B cell (primary cell): Measurements from ENCODE around the gene DNAI2. TPM values are rescaled to one million over a fixed set of nuclear protein-coding genes. Genes with fewer than 3 reads are reported as not detected.

Experiments
- ATAC-seq: fragments of 200-7000 bp; cut with Tn5 transposase; one replicate; pipeline ENCODE4 v1.10.0; 2021; ENCODE audit warnings: low read depth, mild to moderate bottlenecking, moderate number of reproducible peaks, moderate library complexity
- CTCF ChIA-PET: fragments of 350-600 bp; sonication (Branson Sonifier 250); formaldehyde crosslinking; loops from one replicate; lab custom pipeline; 2021; ENCODE audit warnings: antibody characterized with exemption, inconsistent platforms; lab: Charles Lee
- POLR2A ChIA-PET: fragments of 350-600 bp; sonication (Branson Sonifier 250); formaldehyde crosslinking; loops from one replicate; lab custom pipeline; 2021; ENCODE audit warnings: antibody characterized with exemption; lab: Charles Lee
- DNase-seq: peaks from one replicate; pipeline ENCODE4 v3.0.0; 2013
- H2AFZ ChIP-seq: 2 replicates; pipeline ENCODE4 v1.6.1; 2012; ENCODE audit warnings: mild to moderate bottlenecking, low read depth, low read length; ENCODE audit not compliant: insufficient read depth, poor library complexity, severe bottlenecking
- H3K27ac ChIP-seq, 2 donors: 1 replicate in 1 of 2; 2 replicates in 1 of 2; pipeline ENCODE4 v1.5.1; 2012 to 2013; ENCODE audit warnings: low read length in 2 of 2, mild to moderate bottlenecking in 2 of 2, moderate library complexity in 1 of 2
- H3K27me3 ChIP-seq, 4 experiments: fragments of 200-600 bp in 1 of 4; sonication (generic) in 1 of 4; replicated peaks in 1 of 4; 1 replicate in 2 of 4; 2 replicates in 2 of 4; pipeline versions ENCODE4 v1.6.1 to v1.7.0; 2013 to 2016; ENCODE audit warnings: low read length in 3 of 4, mild to moderate bottlenecking in 2 of 4, mixed read lengths in 1 of 4, moderate library complexity in 1 of 4; ENCODE audit not compliant: insufficient read depth in 4 of 4, control insufficient read depth in 3 of 4; ENCODE audit errors: control extremely low read depth in 1 of 4
- H3K36me3 ChIP-seq, 2 experiments: replicated peaks in 1 of 2; 1 replicate in 1 of 2; 2 replicates in 1 of 2; pipeline versions ENCODE4 v1.6.1 to v1.7.1; 2013; ENCODE audit warnings: low read length in 1 of 2; ENCODE audit not compliant: insufficient read depth in 2 of 2, control insufficient read depth in 1 of 2; ENCODE audit errors: control extremely low read depth in 1 of 2, extremely low read depth in 1 of 2
- H3K4me1 ChIP-seq, 2 donors: fragments of 200-600 bp in 1 of 2; sonication (generic) in 1 of 2; 1 replicate in 1 of 2; 2 replicates in 1 of 2; pipeline versions ENCODE4 v1.5.1 to v1.6.1; 2013 to 2017; ENCODE audit warnings: low read length in 2 of 2; ENCODE audit not compliant: control insufficient read depth in 2 of 2, insufficient read depth in 2 of 2
- H3K4me2 ChIP-seq: replicated peaks from 2 replicates; pipeline ENCODE3; 2012; ENCODE audit warnings: mild to moderate bottlenecking, low read depth, low read length; ENCODE audit not compliant: poor library complexity, severe bottlenecking
- H3K4me3 ChIP-seq, 5 experiments: fragments of 200-600 bp in 1 of 5; sonication (generic) in 1 of 5; 1 replicate in 3 of 5; 2 replicates in 2 of 5; pipeline versions ENCODE4 v1.5.1 to v1.7.0; 2011 to 2016; ENCODE audit warnings: low read length in 4 of 5, mild to moderate bottlenecking in 4 of 5, low read depth in 2 of 5, control low read depth in 1 of 5, moderate library complexity in 1 of 5; ENCODE audit not compliant: insufficient read depth in 1 of 5; ENCODE audit errors: control extremely low read depth in 1 of 5, extremely low read depth in 1 of 5
- H3K79me2 ChIP-seq: fragments of 200-600 bp; sonication (generic); one replicate; pipeline ENCODE4 v1.6.0; 2016; ENCODE audit warnings: low read length; ENCODE audit not compliant: control insufficient read depth, insufficient read depth
- H3K9ac ChIP-seq: fragments of 200-600 bp; sonication (generic); 2 replicates; pipeline ENCODE4 v1.6.1; 2017; ENCODE audit warnings: mild to moderate bottlenecking, low read length, moderate library complexity
- H3K9me3 ChIP-seq, 3 donors: one replicate each; pipeline versions ENCODE4 v1.6.1 to v1.7.1; 2013; ENCODE audit warnings: low read length in 2 of 3; ENCODE audit not compliant: control insufficient read depth in 2 of 3, insufficient read depth in 1 of 3; ENCODE audit errors: control extremely low read depth in 1 of 3
- H4K20me1 ChIP-seq: 2 replicates; pipeline ENCODE4 v1.6.0; 2012; ENCODE audit warnings: mild to moderate bottlenecking, low read length; ENCODE audit not compliant: insufficient read depth, control insufficient read depth, poor library complexity, severe bottlenecking
- H3K27ac Mint-ChIP-seq: one replicate; pipeline ENCODE4 v1.8.0; 2021; ENCODE audit warnings: mixed read lengths
- H3K27me3 Mint-ChIP-seq: one replicate; pipeline ENCODE4 v1.8.0; 2021; ENCODE audit warnings: mixed read lengths
- H3K4me1 Mint-ChIP-seq: one replicate; pipeline ENCODE4 v1.8.0; 2021; ENCODE audit warnings: mixed read lengths
- H3K4me3 Mint-ChIP-seq: one replicate; pipeline ENCODE4 v1.8.0; 2021; ENCODE audit warnings: mixed read lengths
- H3K9me3 Mint-ChIP-seq: one replicate; pipeline ENCODE4 v1.8.0; 2022; ENCODE audit warnings: mixed read lengths; ENCODE audit not compliant: insufficient read depth
- CTCF ChIP-seq: fragments of 200-600 bp; IDR thresholded peaks from one replicate; pipeline ENCODE4 v1.8.0; 2022; ENCODE audit warnings: antibody characterized with exemption, mild to moderate bottlenecking
- EZH2 ChIP-seq: IDR thresholded peaks from 2 replicates; pipeline ENCODE4 v1.6.1; 2012; ENCODE audit warnings: borderline replicate concordance, low read depth, mild to moderate bottlenecking, moderate library complexity, low read length; ENCODE audit not compliant: insufficient read depth, poor library complexity, severe bottlenecking
- WGBS: methylation state at CpG from one replicate; pipeline ENCODE4 v1.1.5; 2013; ENCODE audit warnings: missing lambda C conversion rate; ENCODE audit not compliant: insufficient coverage; 5-methylcytosine and 5-hydroxymethylcytosine counted together
- intact Hi-C: fragments of 100-400 bp; cut with micrococcal nuclease; formaldehyde crosslinking; loops from one replicate; pipeline ENCODE4 v1.10.0; 2022
- polyA plus RNA-seq: library from polyadenylated mRNA; depleted of rRNA; stranded (reverse); fragments of >200 nt; gene quantifications from 2 replicates; pipeline ENCODE4 v1.2.3, GENCODE V29; 2012
- total RNA-seq, 2 donors: library from RNA; stranded (reverse); fragments of 120-200 nt in 1 of 2; gene quantifications; 1 replicate in 1 of 2; 2 replicates in 1 of 2; pipeline versions ENCODE4 v1.2.3 to v1.2.4, GENCODE V29; 2013 to 2022

DNAI2 gene
- total and polyA plus RNA-seq, 2 donors (not counting 1 experiment from before 2014, with no cell fraction given) = not detected

GRCh38 chr17:74224959-74225725 lies 48.9 kb upstream of the DNAI2 start:
- Histone ChIP-seq H4K20me1 (no peaks in the 10 kb centered on the region), H3K27me3 (no peaks in the 10 kb centered on the region), H3K9me3 (no peaks in the 10 kb centered on the region), H3K27ac (no peak overlapping the region), H2AFZ (no peak overlapping the region), H3K9ac (no peak overlapping the region), H3K4me2 (no peak overlapping the region), H3K79me2 (no peaks in the 10 kb centered on the region), H3K36me3 (no peaks in the 10 kb centered on the region), H3K4me3 (no peak overlapping the region), H3K4me1 (no peaks in the 10 kb centered on the region)
- no peak for TF ChIP-seq CTCF
- TF ChIP-seq EZH2 = no peak
- intact Hi-C loops = no loop called here
- DNase-seq = no peak
- H3K4me1 Mint-ChIP-seq = no peaks in the 10 kb centered on the region
- ChIA-PET POLR2A (no interaction called here), CTCF (no interaction called here)
- WGBS = 98% methylated on average over 17 of the region's 20 CpGs
- no peaks in the 10 kb centered on the region for H3K27me3 Mint-ChIP-seq
- H3K4me3 Mint-ChIP-seq = no peak overlapping the region
- no peak for ATAC-seq
- no peak overlapping the region for H3K27ac Mint-ChIP-seq
- H3K9me3 Mint-ChIP-seq = no peaks in the 10 kb centered on the region

- Mint-ChIP-seq H3K4me1 (no peaks in the 10 kb centered on the region), H3K27me3 (no peaks in the 10 kb centered on the region), H3K27ac (no peak overlapping the region), H3K4me3 (no peak overlapping the region), H3K9me3 (no peaks in the 10 kb centered on the region)
- no peaks in the 10 kb centered on the region for H3K27me3 ChIP-seq
- H3K9me3 ChIP-seq = no peaks in the 10 kb centered on the region
- intact Hi-C loops = no loop called here
- ChIA-PET POLR2A (no interaction called here), CTCF (interaction anchor here (0.6 kb wide), 1 partner anchor 153 kb away, joined by 3 read pairs; no protein-coding TSS in a partner anchor)
- H2AFZ ChIP-seq = no peak overlapping the region
- no peak for TF ChIP-seq CTCF
- no peak for TF ChIP-seq EZH2
- no peak for ATAC-seq
- H3K27ac ChIP-seq = no peak overlapping the region
- H3K9ac ChIP-seq = no peak overlapping the region
- H3K4me2 ChIP-seq = no peak overlapping the region
- H3K36me3 ChIP-seq = no peaks in the 10 kb centered on the region
- H3K4me3 ChIP-seq = no peak overlapping the region
- H3K79me2 ChIP-seq = no peaks in the 10 kb centered on the region
- no peak for DNase-seq
- H3K4me1 ChIP-seq = no peaks in the 10 kb centered on the region
- H4K20me1 ChIP-seq = no peaks in the 10 kb centered on the region
- 93% methylated on average over 6 of the region's 6 CpGs for WGBS
These were observed 47.8 kb upstream of the DNAI2 start for GRCh38 chr17:74226252-74226651.
